ENCODE measurements around the gene ZNF410. TPM values are rescaled to one million over a fixed set of nuclear protein-coding genes. Genes with fewer than 3 reads are reported as not detected.

ZNF410 gene
- total and polyA plus RNA-seq, 2 of the 13 experiments (the other 11 are each of a cell fraction or from before 2014, with no cell fraction given) = 19.2 to 44.3 TPM

DNA sequence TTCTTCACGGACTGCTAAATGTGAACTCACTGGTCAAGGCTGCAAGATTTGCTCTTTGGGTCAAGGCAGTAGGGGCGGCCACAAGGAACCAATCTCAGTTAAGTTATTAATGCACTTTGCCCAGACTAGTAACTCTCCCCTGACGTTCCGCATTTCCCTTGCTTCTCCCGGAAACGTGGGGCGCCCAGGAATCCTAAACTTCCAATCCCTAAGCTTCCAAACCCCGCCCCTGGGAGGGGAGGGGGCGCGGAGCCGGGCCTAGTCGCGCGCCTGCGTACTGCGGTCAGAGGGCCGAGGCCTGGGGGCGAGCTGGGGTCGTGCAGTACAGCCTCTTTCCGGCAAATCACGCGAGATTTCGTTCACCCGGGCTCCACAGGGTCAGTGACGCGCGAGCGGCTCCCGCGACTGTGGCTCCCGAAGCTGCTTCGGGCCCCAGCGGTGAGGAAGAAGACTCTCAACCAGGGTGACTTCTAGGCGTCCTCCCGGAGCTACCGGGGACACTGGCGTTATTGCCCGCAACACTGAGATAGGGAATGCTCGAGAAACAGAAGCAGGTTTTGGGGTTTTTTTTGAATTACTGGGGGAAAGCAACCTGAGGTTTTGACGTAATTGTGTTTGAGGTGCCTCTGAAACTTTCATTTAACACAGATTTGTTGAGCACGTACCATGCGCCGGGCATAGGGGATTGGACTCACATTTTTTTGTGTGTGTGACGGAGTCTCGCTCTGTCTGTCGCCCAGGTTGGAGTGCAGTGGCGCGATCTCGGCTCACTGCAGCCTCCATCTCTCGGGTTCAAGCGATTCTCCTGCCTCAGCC, 34.9 kb upstream of the ZNF410 start, which contains the start of gene PTGR2 (continued):
- TF ChIP-seq NR2F1 (CRISPR knock-in tag; IDR thresholded peaks at IDR 0.05) = 0 out of 4 replicates have a peak, but pooled peaks of 1 of the 2 experiments have one; percentile 19
- TF ChIP-seq TP53 (CRISPR knock-in tag; conservative IDR thresholded peaks at IDR 0.05) = 0 out of 2 replicates have a peak, but pooled peaks have one; percentile 57
- peak; percentile 77; the same call in 1 of the 2 replicates for TF ChIP-seq FOXC1 (CRISPR knock-in tag; IDR thresholded peaks at IDR 0.05; ENCODE audit: borderline replicate concordance)
- peak; percentile 67; the same call in 1 of the 2 replicates for TF ChIP-seq MTA1 (CRISPR knock-in tag; IDR thresholded peaks at IDR 0.05; ENCODE audit: borderline replicate concordance)
- no peak for TF ChIP-seq CEBPB (IDR thresholded peaks at IDR 0.05; ENCODE audit: borderline replicate concordance, low read depth, low read length)
- no peak for TF ChIP-seq XBP1 (CRISPR knock-in tag; IDR thresholded peaks at IDR 0.05)
- TF ChIP-seq, protein P1, sequence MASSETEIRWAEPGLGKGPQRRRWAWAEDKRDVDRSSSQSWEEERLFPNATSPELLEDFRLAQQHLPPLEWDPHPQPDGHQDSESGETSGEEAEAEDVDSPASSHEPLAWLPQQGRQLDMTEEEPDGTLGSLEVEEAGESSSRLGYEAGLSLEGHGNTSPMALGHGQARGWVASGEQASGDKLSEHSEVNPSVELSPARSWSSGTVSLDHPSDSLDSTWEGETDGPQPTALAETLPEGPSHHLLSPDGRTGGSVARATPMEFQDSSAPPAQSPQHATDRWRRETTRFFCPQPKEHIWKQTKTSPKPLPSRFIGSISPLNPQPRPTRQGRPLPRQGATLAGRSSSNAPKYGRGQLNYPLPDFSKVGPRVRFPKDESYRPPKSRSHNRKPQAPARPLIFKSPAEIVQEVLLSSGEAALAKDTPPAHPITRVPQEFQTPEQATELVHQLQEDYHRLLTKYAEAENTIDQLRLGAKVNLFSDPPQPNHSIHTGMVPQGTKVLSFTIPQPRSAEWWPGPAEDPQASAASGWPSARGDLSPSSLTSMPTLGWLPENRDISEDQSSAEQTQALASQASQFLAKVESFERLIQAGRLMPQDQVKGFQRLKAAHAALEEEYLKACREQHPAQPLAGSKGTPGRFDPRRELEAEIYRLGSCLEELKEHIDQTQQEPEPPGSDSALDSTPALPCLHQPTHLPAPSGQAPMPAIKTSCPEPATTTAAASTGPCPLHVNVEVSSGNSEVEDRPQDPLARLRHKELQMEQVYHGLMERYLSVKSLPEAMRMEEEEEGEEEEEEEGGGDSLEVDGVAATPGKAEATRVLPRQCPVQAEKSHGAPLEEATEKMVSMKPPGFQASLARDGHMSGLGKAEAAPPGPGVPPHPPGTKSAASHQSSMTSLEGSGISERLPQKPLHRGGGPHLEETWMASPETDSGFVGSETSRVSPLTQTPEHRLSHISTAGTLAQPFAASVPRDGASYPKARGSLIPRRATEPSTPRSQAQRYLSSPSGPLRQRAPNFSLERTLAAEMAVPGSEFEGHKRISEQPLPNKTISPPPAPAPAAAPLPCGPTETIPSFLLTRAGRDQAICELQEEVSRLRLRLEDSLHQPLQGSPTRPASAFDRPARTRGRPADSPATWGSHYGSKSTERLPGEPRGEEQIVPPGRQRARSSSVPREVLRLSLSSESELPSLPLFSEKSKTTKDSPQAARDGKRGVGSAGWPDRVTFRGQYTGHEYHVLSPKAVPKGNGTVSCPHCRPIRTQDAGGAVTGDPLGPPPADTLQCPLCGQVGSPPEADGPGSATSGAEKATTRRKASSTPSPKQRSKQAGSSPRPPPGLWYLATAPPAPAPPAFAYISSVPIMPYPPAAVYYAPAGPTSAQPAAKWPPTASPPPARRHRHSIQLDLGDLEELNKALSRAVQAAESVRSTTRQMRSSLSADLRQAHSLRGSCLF (CRISPR knock-in tag; IDR thresholded peaks at IDR 0.05; ENCODE audit: borderline replicate concordance) = no peak
- no peak for TF ChIP-seq ZBTB3 (CRISPR knock-in tag; IDR thresholded peaks at IDR 0.05; ENCODE audit: borderline replicate concordance, low read depth)
- no peak for TF ChIP-seq ZNF589 (CRISPR knock-in tag; conservative IDR thresholded peaks at IDR 0.05)
- TF ChIP-seq ZNF44 (CRISPR knock-in tag; IDR thresholded peaks at IDR 0.05) = no peak
- TF ChIP-seq, protein P2, sequence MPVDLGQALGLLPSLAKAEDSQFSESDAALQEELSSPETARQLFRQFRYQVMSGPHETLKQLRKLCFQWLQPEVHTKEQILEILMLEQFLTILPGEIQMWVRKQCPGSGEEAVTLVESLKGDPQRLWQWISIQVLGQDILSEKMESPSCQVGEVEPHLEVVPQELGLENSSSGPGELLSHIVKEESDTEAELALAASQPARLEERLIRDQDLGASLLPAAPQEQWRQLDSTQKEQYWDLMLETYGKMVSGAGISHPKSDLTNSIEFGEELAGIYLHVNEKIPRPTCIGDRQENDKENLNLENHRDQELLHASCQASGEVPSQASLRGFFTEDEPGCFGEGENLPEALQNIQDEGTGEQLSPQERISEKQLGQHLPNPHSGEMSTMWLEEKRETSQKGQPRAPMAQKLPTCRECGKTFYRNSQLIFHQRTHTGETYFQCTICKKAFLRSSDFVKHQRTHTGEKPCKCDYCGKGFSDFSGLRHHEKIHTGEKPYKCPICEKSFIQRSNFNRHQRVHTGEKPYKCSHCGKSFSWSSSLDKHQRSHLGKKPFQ (CRISPR knock-in tag; IDR thresholded peaks at IDR 0.05; ENCODE audit: insufficient replicate concordance) = peak; percentile 79
- TF ChIP-seq KLF9 (CRISPR knock-in tag; IDR thresholded peaks at IDR 0.05; ENCODE audit: low read depth) = no peak
- no peak for TF ChIP-seq FOXP1 (IDR thresholded peaks at IDR 0.05)
- TF ChIP-seq FOXP1 (CRISPR knock-in tag; IDR thresholded peaks at IDR 0.05) = no peak
- peak; percentile 47; the same call in 1 of the 2 replicates for TF ChIP-seq ZNF788 (CRISPR knock-in tag; IDR thresholded peaks at IDR 0.05; ENCODE audit: borderline replicate concordance)
- TF ChIP-seq, protein P3, sequence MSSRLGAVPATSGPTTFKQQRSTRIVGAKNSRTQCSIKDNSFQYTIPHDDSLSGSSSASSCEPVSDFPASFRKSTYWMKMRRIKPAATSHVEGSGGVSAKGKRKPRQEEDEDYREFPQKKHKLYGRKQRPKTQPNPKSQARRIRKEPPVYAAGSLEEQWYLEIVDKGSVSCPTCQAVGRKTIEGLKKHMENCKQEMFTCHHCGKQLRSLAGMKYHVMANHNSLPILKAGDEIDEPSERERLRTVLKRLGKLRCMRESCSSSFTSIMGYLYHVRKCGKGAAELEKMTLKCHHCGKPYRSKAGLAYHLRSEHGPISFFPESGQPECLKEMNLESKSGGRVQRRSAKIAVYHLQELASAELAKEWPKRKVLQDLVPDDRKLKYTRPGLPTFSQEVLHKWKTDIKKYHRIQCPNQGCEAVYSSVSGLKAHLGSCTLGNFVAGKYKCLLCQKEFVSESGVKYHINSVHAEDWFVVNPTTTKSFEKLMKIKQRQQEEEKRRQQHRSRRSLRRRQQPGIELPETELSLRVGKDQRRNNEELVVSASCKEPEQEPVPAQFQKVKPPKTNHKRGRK (CRISPR knock-in tag; IDR thresholded peaks at IDR 0.05) = no peak
- no peak; the same call in 1 of the 2 replicates for TF ChIP-seq SMYD3 (CRISPR knock-in tag; IDR thresholded peaks at IDR 0.05)
- TF ChIP-seq ASH2L (IDR thresholded peaks at IDR 0.05; ENCODE audit: insufficient read length, low read depth, low read length) = peak; percentile 83
- TF ChIP-seq PHB2 (IDR thresholded peaks at IDR 0.05; ENCODE audit: partially characterized antibody) = no peak
- TF ChIP-seq ZNF451 (CRISPR knock-in tag; IDR thresholded peaks at IDR 0.05) = 0 out of 2 replicates have a peak, but pooled peaks have one; percentile 29
- TF ChIP-seq ZNF264 (CRISPR knock-in tag; IDR thresholded peaks at IDR 0.05) = no peak; the same call in 1 of the 2 replicates
- TF ChIP-seq ATF7-NPFF (CRISPR knock-in tag; IDR thresholded peaks at IDR 0.05; ENCODE audit: low read depth) = peak; percentile 82; the same call in 1 of the 2 replicates

Data from HepG2 (cell line).